OCI-LY3 (cell line): Measurements from ENCODE around the gene GPR39.

ENCODE experiments used
- H2AFZ ChIP-seq: fragments of 200-600, 300-600 bp; shearing (Covaris generic); 2 replicates; pipeline ENCODE4 v1.6.0; 2014; ENCODE audit warnings: antibody characterized with exemption, low read depth, low read length
- H3K27ac ChIP-seq: fragments of 200-600, 300-600 bp; sonication (generic); 2 replicates; pipeline ENCODE4 v1.5.1; 2014; ENCODE audit warnings: mild to moderate bottlenecking, low read length, moderate library complexity, mixed read lengths
- H3K27me3 ChIP-seq: fragments of 200-600, 300-600 bp; sonication (generic); 2 replicates; pipeline ENCODE4 v1.6.1; 2014; ENCODE audit warnings: low read depth, low read length, mixed read lengths
- H3K36me3 ChIP-seq: fragments of 200-600, 300-600 bp; sonication (generic); replicated peaks from 2 replicates; pipeline ENCODE3; 2014; ENCODE audit warnings: low read depth, low read length, mixed read lengths
- H3K4me1 ChIP-seq: fragments of 300-600, 200-600 bp; sonication (generic); 2 replicates; pipeline ENCODE4 v1.6.1; 2014; ENCODE audit warnings: low read length, mixed read lengths
- H3K4me2 ChIP-seq: fragments of 200-600, 300-600 bp; sonication (generic); 2 replicates; pipeline ENCODE4 v1.6.1; 2014; ENCODE audit warnings: low read length, mixed read lengths
- H3K4me3 ChIP-seq: fragments of 300-600, 200-600 bp; sonication (generic); 2 replicates; pipeline ENCODE4 v1.5.1; 2014; ENCODE audit warnings: antibody characterized with exemption, mild to moderate bottlenecking, low read length, moderate library complexity
- H3K79me2 ChIP-seq: fragments of 300-600, 200-600 bp; shearing (Covaris generic); 2 replicates; pipeline ENCODE4 v1.6.1; 2014; ENCODE audit warnings: mild to moderate bottlenecking, low read length, mixed read lengths
- H3K9ac ChIP-seq: fragments of 300-600, 200-600 bp; shearing (Covaris generic); 2 replicates; pipeline ENCODE4 v1.6.0; 2014; ENCODE audit warnings: mild to moderate bottlenecking, low read length, moderate library complexity
- H3K9me3 ChIP-seq: fragments of 200-600, 300-600 bp; shearing (Covaris generic); 2 replicates; pipeline ENCODE4 v1.6.1; 2014; ENCODE audit warnings: low read length, mixed read lengths; ENCODE audit not compliant: insufficient read depth
- H4K20me1 ChIP-seq: fragments of 200-600, 300-600 bp; sonication (generic); 2 replicates; pipeline ENCODE4 v1.6.1; 2016; ENCODE audit warnings: low read length, mixed read lengths; ENCODE audit not compliant: insufficient read depth
- EZH2phosphoT487 ChIP-seq: fragments of 200-600 bp; shearing (Covaris generic); IDR thresholded peaks from 2 replicates; pipeline ENCODE4 v1.6.1; 2018; ENCODE audit warnings: antibody characterized with exemption, mixed run types, low read depth
- TF ChIP-seq, protein P1 (sequence below): fragments of 200-600, 300-600 bp; sonication (generic); IDR thresholded peaks from 2 replicates; pipeline ENCODE4 v1.5.1; 2014; ENCODE audit warnings: antibody characterized with exemption, low read length, low read depth

Gene GPR39

DNA sequence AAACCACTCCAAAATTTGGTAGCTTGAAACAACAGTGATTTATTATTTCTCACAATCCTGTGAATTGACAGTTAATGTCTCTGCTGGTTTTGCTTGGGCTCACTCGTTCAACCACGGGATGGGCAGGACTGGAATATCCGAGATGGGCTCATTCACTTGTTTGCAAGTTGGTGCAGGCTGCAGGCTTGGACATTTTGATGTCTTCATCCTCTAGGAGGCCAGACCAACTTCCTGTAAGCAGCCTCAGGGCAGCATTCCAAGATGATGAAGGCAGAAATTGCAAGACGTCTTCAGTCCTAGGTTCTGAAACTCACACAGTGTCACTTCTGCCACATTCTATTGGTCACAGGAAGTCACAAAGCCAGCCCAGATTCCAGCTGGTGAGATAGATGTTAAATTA is 47.1 kb downstream of the GPR39 start:
- H3K4me3 ChIP-seq = no peak overlapping the region
- no peak for TF ChIP-seq EZH2phosphoT487
- TF ChIP-seq, protein P1, sequence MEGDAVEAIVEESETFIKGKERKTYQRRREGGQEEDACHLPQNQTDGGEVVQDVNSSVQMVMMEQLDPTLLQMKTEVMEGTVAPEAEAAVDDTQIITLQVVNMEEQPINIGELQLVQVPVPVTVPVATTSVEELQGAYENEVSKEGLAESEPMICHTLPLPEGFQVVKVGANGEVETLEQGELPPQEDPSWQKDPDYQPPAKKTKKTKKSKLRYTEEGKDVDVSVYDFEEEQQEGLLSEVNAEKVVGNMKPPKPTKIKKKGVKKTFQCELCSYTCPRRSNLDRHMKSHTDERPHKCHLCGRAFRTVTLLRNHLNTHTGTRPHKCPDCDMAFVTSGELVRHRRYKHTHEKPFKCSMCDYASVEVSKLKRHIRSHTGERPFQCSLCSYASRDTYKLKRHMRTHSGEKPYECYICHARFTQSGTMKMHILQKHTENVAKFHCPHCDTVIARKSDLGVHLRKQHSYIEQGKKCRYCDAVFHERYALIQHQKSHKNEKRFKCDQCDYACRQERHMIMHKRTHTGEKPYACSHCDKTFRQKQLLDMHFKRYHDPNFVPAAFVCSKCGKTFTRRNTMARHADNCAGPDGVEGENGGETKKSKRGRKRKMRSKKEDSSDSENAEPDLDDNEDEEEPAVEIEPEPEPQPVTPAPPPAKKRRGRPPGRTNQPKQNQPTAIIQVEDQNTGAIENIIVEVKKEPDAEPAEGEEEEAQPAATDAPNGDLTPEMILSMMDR = no peak
- H3K4me1 ChIP-seq = no peaks in the 10 kb centered on the region
- H3K27me3 ChIP-seq = no peaks in the 10 kb centered on the region
- H3K9me3 ChIP-seq = no peaks in the 10 kb centered on the region
- no peaks in the 10 kb centered on the region for H3K79me2 ChIP-seq
- no peaks in the 10 kb centered on the region for H4K20me1 ChIP-seq
- H3K4me2 ChIP-seq = no peak overlapping the region
- H2AFZ ChIP-seq = no peak overlapping the region
- no peak overlapping the region for H3K27ac ChIP-seq
- H3K9ac ChIP-seq = no peak overlapping the region
- H3K36me3 ChIP-seq = no peaks in the 10 kb centered on the region

DNA sequence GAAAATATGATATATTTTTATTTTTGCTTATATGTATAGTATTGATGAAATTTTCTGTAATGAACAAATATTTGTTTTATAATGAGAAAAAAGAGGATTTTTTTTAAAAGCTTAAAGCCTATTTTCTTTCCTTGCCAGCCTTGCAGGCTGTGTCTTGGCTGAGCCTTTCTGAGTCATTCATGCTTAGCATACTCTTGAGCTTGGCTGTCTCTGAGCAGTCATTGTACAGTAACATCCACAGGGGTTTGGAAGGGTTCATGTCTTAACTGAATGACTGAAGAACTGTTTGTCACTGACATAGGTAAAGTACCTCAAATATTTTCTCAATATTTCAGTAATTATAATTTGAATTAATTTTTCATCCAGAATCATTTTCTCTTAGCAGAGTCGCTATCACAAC is 49.3 kb downstream of the GPR39 start:
- H3K4me3 ChIP-seq = no peak overlapping the region
- no peaks in the 10 kb centered on the region for H3K27me3 ChIP-seq
- H3K9ac ChIP-seq = no peak overlapping the region
- H3K4me1 ChIP-seq = no peaks in the 10 kb centered on the region
- no peaks in the 10 kb centered on the region for H3K9me3 ChIP-seq
- H3K27ac ChIP-seq = no peak overlapping the region
- H3K79me2 ChIP-seq = no peaks in the 10 kb centered on the region
- H4K20me1 ChIP-seq = no peaks in the 10 kb centered on the region
- no peaks in the 10 kb centered on the region for H3K36me3 ChIP-seq
- TF ChIP-seq EZH2phosphoT487 = no peak
- TF ChIP-seq, protein P1 = no peak
- no peak overlapping the region for H2AFZ ChIP-seq
- no peak overlapping the region for H3K4me2 ChIP-seq

DNA sequence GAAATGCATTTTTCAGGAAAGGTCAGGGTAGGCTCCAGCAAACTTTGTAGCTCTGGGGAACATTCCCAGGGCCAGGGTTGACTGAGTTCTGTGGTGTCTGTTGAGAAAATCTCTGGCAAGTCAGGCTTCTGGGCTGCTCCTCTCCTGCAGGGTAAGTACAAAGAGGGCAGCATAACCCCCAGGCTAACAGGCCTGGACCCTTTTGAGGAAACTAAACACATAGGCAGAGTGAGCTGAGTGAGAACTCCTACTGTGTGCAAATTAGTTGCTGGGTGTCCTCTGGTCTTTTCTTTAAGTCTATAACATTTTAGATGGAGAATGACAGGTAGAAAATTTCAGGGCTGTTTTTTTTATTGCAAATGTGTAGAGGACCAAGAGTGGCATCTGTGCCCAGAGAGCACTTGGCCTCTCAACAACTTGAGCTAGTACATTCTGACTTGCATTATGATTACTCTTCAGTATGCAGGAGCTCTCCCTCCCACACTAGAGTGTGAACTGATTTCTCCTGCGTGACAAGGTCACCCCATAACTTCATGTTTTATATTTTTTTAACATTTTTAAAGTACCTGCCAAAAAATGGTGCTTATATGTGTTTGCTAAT is 49.9 kb downstream of the GPR39 start:
- Histone ChIP-seq H3K36me3 (no peaks in the 10 kb centered on the region), H3K9ac (no peak overlapping the region), H2AFZ (no peak overlapping the region), H3K4me3 (no peak overlapping the region), H4K20me1 (no peaks in the 10 kb centered on the region), H3K9me3 (no peaks in the 10 kb centered on the region), H3K4me2 (no peak overlapping the region), H3K27ac (no peak overlapping the region), H3K79me2 (no peaks in the 10 kb centered on the region), H3K4me1 (no peaks in the 10 kb centered on the region), H3K27me3 (no peaks in the 10 kb centered on the region)
- no peak for TF ChIP-seq EZH2phosphoT487
- TF ChIP-seq, protein P1 = no peak

DNA sequence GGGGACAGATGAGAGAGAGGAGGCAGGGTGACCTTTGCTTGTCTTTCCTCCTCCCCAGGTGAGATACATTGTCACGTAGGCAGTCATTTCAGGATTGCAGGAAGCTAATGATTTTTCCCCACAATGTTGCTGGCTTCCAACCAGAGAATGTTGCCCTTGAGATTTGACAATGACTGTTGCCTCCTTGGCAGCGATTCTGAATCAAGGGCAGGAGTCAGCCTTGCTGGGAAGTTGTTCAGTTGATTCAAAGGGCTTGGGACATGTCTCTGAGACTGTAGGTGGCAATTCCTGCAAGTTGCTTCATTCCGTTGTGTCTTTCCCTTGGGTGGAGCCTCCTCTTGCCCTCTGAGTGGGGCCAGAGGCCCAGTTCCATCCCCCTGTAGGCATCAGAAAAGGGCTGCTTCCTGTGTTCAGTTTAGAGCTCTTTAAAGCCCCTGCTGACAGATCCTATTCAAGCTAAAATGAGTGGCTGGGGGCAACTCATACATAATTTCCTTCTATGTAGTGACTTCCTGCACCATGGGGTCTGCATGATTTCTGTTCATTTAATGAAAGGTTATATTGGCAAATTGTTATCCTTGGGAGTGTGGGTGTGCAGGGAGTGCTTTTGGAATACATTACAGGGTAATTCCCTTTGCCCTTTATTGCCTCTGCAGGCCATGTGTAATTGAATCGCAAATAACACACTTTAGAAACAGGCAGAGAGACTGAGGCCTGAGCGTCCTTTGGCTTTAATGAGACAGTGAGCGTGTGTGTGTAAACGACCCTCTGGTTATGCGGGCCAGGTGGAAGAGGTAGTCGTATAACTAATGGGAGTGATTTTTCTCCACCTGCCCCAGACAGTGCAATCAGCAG is 52.4 kb downstream of the GPR39 start:
- TF ChIP-seq, protein P1 = no peak
- TF ChIP-seq EZH2phosphoT487 = no peak
- Histone ChIP-seq H3K9me3 (no peaks in the 10 kb centered on the region), H3K27ac (no peak overlapping the region), H4K20me1 (no peaks in the 10 kb centered on the region), H3K4me1 (no peaks in the 10 kb centered on the region), H3K9ac (no peak overlapping the region), H3K36me3 (no peaks in the 10 kb centered on the region), H3K4me3 (no peak overlapping the region), H3K79me2 (no peaks in the 10 kb centered on the region), H3K27me3 (no peaks in the 10 kb centered on the region), H2AFZ (no peak overlapping the region), H3K4me2 (no peak overlapping the region)
